ENCODE measurements around the gene UBE3D. TPM values are rescaled to one million over a fixed set of nuclear protein-coding genes. Genes with fewer than 3 reads are reported as not detected.

Gene UBE3D
- total RNA-seq, 1 donor from 2014 or later = 10.3 TPM

DNA sequence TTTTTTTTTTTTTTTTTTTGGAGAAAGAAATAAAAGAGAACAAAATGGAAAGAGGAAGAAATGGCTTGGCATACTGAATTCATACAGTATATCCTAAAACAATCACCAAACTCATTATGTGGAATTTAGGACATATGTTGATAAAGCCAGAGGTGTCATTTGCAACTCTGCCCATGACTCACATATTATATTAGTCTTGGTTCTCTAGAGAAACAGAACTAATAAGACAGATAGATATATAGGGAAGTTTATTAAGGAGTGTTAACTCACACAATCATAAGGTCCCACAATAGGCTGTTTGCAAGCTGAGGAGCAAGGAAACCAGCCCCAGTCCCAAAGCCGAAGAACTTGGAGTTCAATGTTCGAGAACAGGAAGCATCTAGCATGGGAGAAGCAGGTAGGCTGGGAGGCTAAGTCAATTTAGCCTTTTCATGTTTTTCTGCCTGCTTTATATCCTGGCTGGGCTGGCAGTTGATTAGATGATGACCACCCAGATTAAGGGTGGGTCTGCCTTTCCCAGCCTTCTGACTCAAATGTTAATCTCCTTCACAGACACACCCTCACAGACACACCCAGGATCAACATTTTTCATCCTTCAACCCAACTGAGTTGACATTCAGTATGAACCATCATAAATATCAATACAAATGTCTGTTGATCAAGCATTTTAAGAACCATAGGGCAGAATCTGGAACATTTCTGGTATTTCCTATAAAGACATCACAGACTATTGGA is 102.3 kb downstream of the UBE3D start:
- Mint-ChIP-seq H3K27ac (ENCODE audit: unreplicated experiment) (no peak overlapping the region), H3K4me1 (no peaks in the 10 kb centered on the region), H3K36me3 (ENCODE audit: low read depth) (peaks cover 5% of the 10 kb centered on the region), H3K4me3 (no peak overlapping the region), H3K9me3 (peaks cover 2% of the 10 kb centered on the region), H3K27me3 (ENCODE audit: low read depth) (no peaks in the 10 kb centered on the region)
- TF ChIP-seq CTCF (conservative IDR thresholded peaks at IDR 0.05) = no peak
- DNase-seq (ENCODE audit: low read depth, low spot score) = no peak

- Mint-ChIP-seq H3K4me1 (no peaks in the 10 kb centered on the region), H3K4me3 (no peak overlapping the region), H3K27me3 (ENCODE audit: low read depth) (no peaks in the 10 kb centered on the region), H3K27ac (ENCODE audit: unreplicated experiment) (peak overlapping the region; percentile 10), H3K36me3 (ENCODE audit: low read depth) (peaks cover 3% of the 10 kb centered on the region), H3K9me3 (no peaks in the 10 kb centered on the region)
- no peak for DNase-seq (ENCODE audit: low read depth, low spot score)
- no peak for TF ChIP-seq CTCF (conservative IDR thresholded peaks at IDR 0.05)
These were observed 106.2 kb downstream of the UBE3D start for GRCh38 chr6:82959385-82959941.

DNA sequence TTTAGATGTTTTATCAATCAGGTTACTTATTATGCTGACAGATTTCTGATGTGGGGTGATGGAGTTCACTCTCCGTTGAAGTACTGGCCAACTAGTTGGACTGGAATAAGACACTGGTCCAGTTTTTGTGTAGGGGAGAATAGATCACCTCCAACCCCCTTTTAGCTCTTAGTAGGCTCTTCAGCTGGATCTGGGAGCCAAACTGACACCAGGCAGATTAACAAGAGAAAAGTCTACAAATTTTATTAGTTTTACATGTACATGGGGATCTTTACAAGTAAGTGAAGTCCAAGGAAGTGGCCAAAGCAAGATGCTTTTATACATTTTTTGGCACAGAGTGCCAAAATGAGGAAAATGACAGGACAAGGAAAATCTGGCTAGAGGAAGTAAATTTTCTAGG is 107.1 kb downstream of the UBE3D start:
- no peak overlapping the region for H3K4me3 Mint-ChIP-seq
- H3K9me3 Mint-ChIP-seq = no peaks in the 10 kb centered on the region
- peaks cover 6% of the 10 kb centered on the region for H3K36me3 Mint-ChIP-seq (ENCODE audit: low read depth)
- no peaks in the 10 kb centered on the region for H3K4me1 Mint-ChIP-seq
- no peaks in the 10 kb centered on the region for H3K27me3 Mint-ChIP-seq (ENCODE audit: low read depth)
- H3K27ac Mint-ChIP-seq (ENCODE audit: unreplicated experiment) = no peak overlapping the region
- DNase-seq (ENCODE audit: low read depth, low spot score) = no peak
- TF ChIP-seq CTCF (conservative IDR thresholded peaks at IDR 0.05) = no peak

DNA sequence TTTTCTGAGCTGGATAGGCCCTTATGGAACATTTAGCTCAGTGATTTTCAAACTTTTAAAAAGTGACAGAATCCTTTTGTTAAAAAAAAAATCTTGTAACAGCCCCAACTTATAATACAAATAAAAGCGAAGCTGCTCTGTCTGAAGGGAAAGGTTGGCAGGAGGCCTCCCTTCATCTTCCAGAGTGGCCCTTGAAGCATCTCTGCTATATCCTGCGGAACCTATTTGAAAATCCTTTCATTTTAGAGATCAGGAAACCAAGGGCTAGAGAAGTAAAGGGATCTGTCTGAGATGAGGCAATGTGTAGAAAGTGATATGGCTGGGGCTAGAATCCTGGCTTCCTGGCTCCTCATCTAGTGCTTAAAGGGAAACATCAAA is 107.8 kb downstream of the UBE3D start:
- Mint-ChIP-seq H3K27ac (ENCODE audit: unreplicated experiment) (no peak overlapping the region), H3K4me1 (no peaks in the 10 kb centered on the region), H3K36me3 (ENCODE audit: low read depth) (peaks cover 8% of the 10 kb centered on the region)

GRCh38 chr6:82957171-82957867 is 108.3 kb downstream of the UBE3D start:
- no peak for TF ChIP-seq CTCF (conservative IDR thresholded peaks at IDR 0.05)
- Mint-ChIP-seq H3K27me3 (ENCODE audit: low read depth) (no peaks in the 10 kb centered on the region), H3K9me3 (no peaks in the 10 kb centered on the region), H3K4me3 (no peak overlapping the region), H3K4me1 (no peaks in the 10 kb centered on the region), H3K36me3 (ENCODE audit: low read depth) (peaks cover 8% of the 10 kb centered on the region), H3K27ac (ENCODE audit: unreplicated experiment) (peak overlapping the region; percentile 36)
- DNase-seq (ENCODE audit: low read depth, low spot score) = no peak

More for the DNA sequence above, 107.8 kb downstream of the UBE3D start:
- DNase-seq (ENCODE audit: low read depth, low spot score) = no peak
- no peaks in the 10 kb centered on the region for H3K27me3 Mint-ChIP-seq (ENCODE audit: low read depth)
- no peaks in the 10 kb centered on the region for H3K9me3 Mint-ChIP-seq
- H3K4me3 Mint-ChIP-seq = no peak overlapping the region
- no peak for TF ChIP-seq CTCF (conservative IDR thresholded peaks at IDR 0.05)

All from neural crest cell (in vitro differentiated cells).